Measurements from ENCODE around the gene ZNF20. TPM values are rescaled to one million over a fixed set of nuclear protein-coding genes. Genes with fewer than 3 reads are reported as not detected.

The ZNF20 gene
- total RNA-seq, result 1 to 10 TPM; 2.3 to 2.7 TPM

GRCh38 chr19:12139885-12140544, at the start of gene ZNF20:
TSS of gene ZNF20 (minus strand) at chr19:12140350. CDS start at chr19:12140182, 168 bp downstream.
- ChIA-PET CTCF (interaction anchor here (1.1 to 5.9 kb wide), 13 partner anchors 17 to 343 kb away, joined by 3 to 84 read pairs (median 11); partner anchors contain the start of genes ZNF136, ZNF625 and ZNF878), POLR2A (interaction anchor here (0.6 to 1.2 kb wide), 5 partner anchors 23 to 1607 kb away, joined by 3 to 6 read pairs (median 5); partner anchors contain the start of genes ZNF136 and ZNF563)

GRCh38 chr19:12187625-12188024, 47.5 kb upstream of the ZNF20 start:
- ChIA-PET POLR2A (no interaction called here), CTCF (no interaction called here)

GRCh38 chr19:12180377-12180776, 40.2 kb upstream of the ZNF20 start:
- POLR2A ChIA-PET, result no interaction called here
- CTCF ChIA-PET, result no interaction called here

- ChIA-PET CTCF (no interaction called here), POLR2A (no interaction called here)
Measured at GRCh38 chr19:12166626-12167025, 26.5 kb upstream of the ZNF20 start.

- ChIA-PET CTCF (interaction anchor here (2.8 kb wide), 1 partner anchor 23 kb away, joined by 14 read pairs; the partner anchor contains the start of gene ZNF20), POLR2A (interaction anchor here (0.6 kb wide), 1 partner anchor 11 kb away, joined by 3 read pairs; no protein-coding TSS in a partner anchor)
Measured at GRCh38 chr19:12163826-12164225, 23.7 kb upstream of the ZNF20 start.

GRCh38 chr19:12162882-12163806, 23.0 kb upstream of the ZNF20 start, which contains the start of gene ZNF136:
TSS of gene ZNF136 (plus strand) at chr19:12163096. CDS start at chr19:12163204, 108 bp downstream.
- ChIA-PET CTCF (interaction anchor here (0.6 to 2.8 kb wide), 3 partner anchors 22 to 617 kb away, joined by 3 to 14 read pairs (median 4); partner anchors contain the start of gene ZNF20), POLR2A (interaction anchor here (0.5 to 1.5 kb wide), 6 partner anchors 12 to 333 kb away, joined by 3 to 6 read pairs (median 3); partner anchors contain the start of genes ZNF20 and ZNF442)

GRCh38 chr19:12162513-12162881, 22.3 kb upstream of the ZNF20 start:
- POLR2A ChIA-PET, result interaction anchor here (0.5 to 1.5 kb wide), 5 partner anchors 22 to 333 kb away, joined by 3 to 6 read pairs (median 3); partner anchors contain the start of genes ZNF20 and ZNF442
- CTCF ChIA-PET, result interaction anchor here (0.9 to 2.8 kb wide), 2 partner anchors 22 to 239 kb away, joined by 4 to 14 read pairs; partner anchors contain the start of gene ZNF20

GRCh38 chr19:12159773-12160414, 19.7 kb upstream of the ZNF20 start:
- POLR2A ChIA-PET, result no interaction called here
- CTCF ChIA-PET, result interaction anchor here (0.7 to 1.3 kb wide), 2 partner anchors 20 to 784 kb away, joined by 3 to 6 read pairs; partner anchors contain the start of gene ZNF20

GRCh38 chr19:12156223-12157058, 16.3 kb upstream of the ZNF20 start, which contains the start of gene ZNF625:
TSS of gene ZNF625 (minus strand) at chr19:12156734. CDS start at chr19:12156558, 176 bp downstream.
- CTCF ChIA-PET, result interaction anchor here (0.5 to 2.0 kb wide), 5 partner anchors 16 to 650 kb away, joined by 3 to 5 read pairs (median 4); partner anchors contain the start of gene ZNF20

GRCh38 chr19:12155324-12155860, 15.2 kb upstream of the ZNF20 start:
- CTCF ChIA-PET, result no interaction called here
- POLR2A ChIA-PET, result interaction anchor here (0.6 kb wide), 1 partner anchor 230 kb away, joined by 6 read pairs; no protein-coding TSS in a partner anchor

More at GRCh38 chr19:12156223-12157058, 16.3 kb upstream of the ZNF20 start, which contains the start of gene ZNF625:
- POLR2A ChIA-PET, result interaction anchor here (0.7 kb wide), 1 partner anchor 242 kb away, joined by 3 read pairs; no protein-coding TSS in a partner anchor

- ChIA-PET POLR2A (interaction anchor here (0.5 kb wide), 1 partner anchor 221 kb away, joined by 3 read pairs; no protein-coding TSS in a partner anchor), CTCF (no interaction called here)
Measured at GRCh38 chr19:12145348-12145747, 5.2 kb upstream of the ZNF20 start.

GRCh38 chr19:12141405-12141736, 1.2 kb upstream of the ZNF20 start:
- CTCF ChIA-PET, result interaction anchor here (0.7 to 5.9 kb wide), 14 partner anchors 15 to 344 kb away, joined by 3 to 84 read pairs (median 9); partner anchors contain the start of genes ZNF136 and ZNF625
- POLR2A ChIA-PET, result no interaction called here

- ChIA-PET POLR2A (interaction anchor here (0.6 to 1.2 kb wide), 5 partner anchors 22 to 1607 kb away, joined by 3 to 6 read pairs (median 5); partner anchors contain the start of genes ZNF136 and ZNF563), CTCF (interaction anchor here (0.7 to 5.9 kb wide), 16 partner anchors 15 to 344 kb away, joined by 3 to 84 read pairs (median 6); partner anchors contain the start of genes ZNF136, ZNF625 and ZNF878)
Measured at GRCh38 chr19:12140545-12141404, 625 bp upstream of the ZNF20 start.

GRCh38 chr19:12139269-12139668, 881 bp downstream of the ZNF20 start:
- CTCF ChIA-PET, result interaction anchor here (5.5 to 5.9 kb wide), 2 partner anchors 48 to 79 kb away, joined by 38 to 84 read pairs; no protein-coding TSS in a partner anchor
- POLR2A ChIA-PET, result no interaction called here

- POLR2A ChIA-PET, result interaction anchor here (0.6 kb wide), 1 partner anchor 264 kb away, joined by 7 read pairs; no protein-coding TSS in a partner anchor
- CTCF ChIA-PET, result interaction anchor here (0.7 to 5.9 kb wide), 8 partner anchors 10 to 340 kb away, joined by 3 to 84 read pairs (median 4); partner anchors contain the start of gene ZNF491
Measured at GRCh38 chr19:12137221-12137940, 2.8 kb downstream of the ZNF20 start.

- CTCF ChIA-PET, result no interaction called here
- POLR2A ChIA-PET, result no interaction called here
Measured at GRCh38 chr19:12133069-12133468, 7.1 kb downstream of the ZNF20 start.

Measured in activated CD8-positive, alpha-beta memory T cell treated with anti-CD3 and anti-CD28 coated beads for 36 hours (primary cell).